PC-9 (cell line): ENCODE results near the gene ADAMTSL1. TPM values are rescaled to one million over a fixed set of nuclear protein-coding genes. Genes with fewer than 3 reads are reported as not detected.
"Not testable (repeated sequence)": the region's sequence is repeated elsewhere in the genome, so short reads cannot be mapped to it uniquely, and the experiment has no call there.

Experiments used
- BruUV-seq: library from RNA; stranded (reverse); fragments of 400-500 nt; replicated peaks from 2 replicates; lab custom pipeline; 2021; lab: Mats Ljungman, UMichigan
- CTCF ChIA-PET: fragments of 300-600 bp; sonication (Branson Sonifier 250); formaldehyde crosslinking; loops from one replicate; lab custom pipeline; 2022; ENCODE audit warnings: antibody characterized with exemption; lab: Charles Lee
- POLR2A ChIA-PET: fragments of 300-600 bp; sonication (Branson Sonifier 250); formaldehyde crosslinking; loops from one replicate; lab custom pipeline; 2022; ENCODE audit warnings: antibody characterized with exemption; ENCODE audit not compliant: unreplicated experiment; lab: Charles Lee
- DNase-seq, 2 experiments: peaks; one replicate each; pipeline versions ENCODE4 v3.0.0 to v3.0.0-alpha.2; 2015 to 2022; ENCODE audit warnings: mixed read lengths in 1 of 2
- H2AFZ ChIP-seq: fragments of 200-600 bp; sonication (generic); 2 replicates; pipeline ENCODE4 v1.8.1; 2017; ENCODE audit warnings: antibody characterized with exemption
- H3F3A ChIP-seq: fragments of 200-600 bp; sonication (generic); 2 replicates; pipeline ENCODE4 v1.8.1; 2017; ENCODE audit warnings: antibody characterized with exemption, mild to moderate bottlenecking, low read depth; ENCODE audit not compliant: insufficient read depth
- H3K27ac ChIP-seq: fragments of 200-600 bp; sonication (generic); 2 replicates; pipeline ENCODE4 v1.6.1; 2016; ENCODE audit warnings: mixed run types
- H3K27me3 ChIP-seq: fragments of 200-600 bp; sonication (generic); 2 replicates; pipeline ENCODE4 v1.6.1; 2016; ENCODE audit warnings: low read depth, mixed run types; ENCODE audit not compliant: insufficient read depth
- H3K36me3 ChIP-seq: fragments of 200-600 bp; sonication (generic); 2 replicates; pipeline ENCODE4 v1.6.1; 2016; ENCODE audit warnings: low read depth, mixed run types
- H3K4me1 ChIP-seq: fragments of 200-600 bp; sonication (generic); replicated peaks from 2 replicates; pipeline ENCODE4 v1.6.1; 2016; ENCODE audit warnings: mixed run types; ENCODE audit not compliant: insufficient read depth
- H3K4me2 ChIP-seq: fragments of 200-600 bp; sonication (generic); 2 replicates; pipeline ENCODE4 v1.6.1; 2017; ENCODE audit warnings: mixed run types
- H3K4me3 ChIP-seq: fragments of 200-600 bp; sonication (generic); 2 replicates; pipeline ENCODE4 v1.6.1; 2016; ENCODE audit warnings: mixed run types
- H3K79me2 ChIP-seq: fragments of 200-600 bp; sonication (generic); 2 replicates; pipeline ENCODE4 v1.6.1; 2017; ENCODE audit warnings: low read depth, mixed run types
- H3K9me2 ChIP-seq: fragments of 200-600 bp; sonication (generic); 2 replicates; pipeline ENCODE4 v1.8.1; 2017; ENCODE audit warnings: mild to moderate bottlenecking; ENCODE audit not compliant: insufficient read depth
- H3K9me3 ChIP-seq: fragments of 200-600 bp; sonication (generic); 2 replicates; pipeline ENCODE4 v1.8.1; 2016; ENCODE audit warnings: low read depth; ENCODE audit not compliant: insufficient read depth
- H4K20me1 ChIP-seq: fragments of 200-600 bp; sonication (generic); 2 replicates; pipeline ENCODE4 v1.8.1; 2017; ENCODE audit not compliant: insufficient read depth
- CTCF ChIP-seq: fragments of 200-600 bp; sonication (generic); conservative IDR thresholded peaks from 2 replicates; pipeline ENCODE4 v1.6.1; 2017; ENCODE audit warnings: mixed run types, antibody characterized with exemption, mild to moderate bottlenecking, moderate library complexity
- EZH2 ChIP-seq: fragments of 200-600 bp; sonication (generic); IDR thresholded peaks from 2 replicates; pipeline ENCODE4 v1.8.0; 2017; ENCODE audit warnings: antibody characterized with exemption, low read depth
- intact Hi-C: fragments of 100-400 bp; cut with micrococcal nuclease; formaldehyde crosslinking; loops from one replicate; pipeline ENCODE4 v1.10.0; 2022; ENCODE audit not compliant: unreplicated experiment
- total RNA-seq: library from RNA; stranded (reverse); gene quantifications from 2 replicates; pipeline ENCODE4 v1.2.3, GENCODE V29; 2021

ADAMTSL1 gene
- total RNA-seq, 1 experiment from 2014 or later, result not detected

GRCh38 chr9:18866121-18866831 lies 392.3 kb downstream of the ADAMTSL1 start:
- H3K9me2 ChIP-seq, result no peaks in the 10 kb centered on the region
- H2AFZ ChIP-seq, result no peak overlapping the region
- H3K79me2 ChIP-seq, result no peaks in the 10 kb centered on the region
- DNase-seq, result no peak
- no peak overlapping the region for H3K4me2 ChIP-seq
- H3K9me3 ChIP-seq, result no peaks in the 10 kb centered on the region
- TF ChIP-seq CTCF, result no peak
- H3K27me3 ChIP-seq, result no peaks in the 10 kb centered on the region; the same call in 1 of the 2 replicates
- H3F3A ChIP-seq, result no peaks in the 10 kb centered on the region
- no peak overlapping the region for H3K27ac ChIP-seq
- no TSS peak for BruUV-seq
- H3K36me3 ChIP-seq, result no peaks in the 10 kb centered on the region
- H4K20me1 ChIP-seq, result no peaks in the 10 kb centered on the region
- CTCF ChIA-PET, result no interaction called here
- POLR2A ChIA-PET, result no interaction called here
- no peaks in the 10 kb centered on the region for H3K4me1 ChIP-seq
- no peak overlapping the region for H3K4me3 ChIP-seq
- intact Hi-C loops, result no loop called here

GRCh38 chr9:18869725-18870124 lies 395.8 kb downstream of the ADAMTSL1 start:
- no peaks in the 10 kb centered on the region; the same call in 1 of the 2 replicates for H3K27me3 ChIP-seq

GRCh38 chr9:18874069-18874468 lies 400.1 kb downstream of the ADAMTSL1 start:
- Histone ChIP-seq H3K27ac (no peak overlapping the region), H3K36me3 (no peaks in the 10 kb centered on the region), H3K9me3 (no peaks in the 10 kb centered on the region), H3K4me1 (no peaks in the 10 kb centered on the region), H3K4me3 (no peak overlapping the region), H3K9me2 (no peaks in the 10 kb centered on the region), H4K20me1 (no peaks in the 10 kb centered on the region), H2AFZ (no peak overlapping the region), H3K27me3 (no peaks in the 10 kb centered on the region), H3K4me2 (no peak overlapping the region), H3F3A (no peaks in the 10 kb centered on the region), H3K79me2 (no peaks in the 10 kb centered on the region)
- intact Hi-C loops, result no loop called here
- DNase-seq, result no peak
- TF ChIP-seq CTCF (no peak), EZH2 (no peak)
- BruUV-seq, result no TSS peak
- ChIA-PET POLR2A (no interaction called here), CTCF (no interaction called here)

More at GRCh38 chr9:18869725-18870124, 395.8 kb downstream of the ADAMTSL1 start:
- intact Hi-C loops, result no loop called here
- no peak for DNase-seq
- Histone ChIP-seq H3K36me3 (no peaks in the 10 kb centered on the region), H2AFZ (no peak overlapping the region), H3K4me3 (no peak overlapping the region), H3F3A (no peaks in the 10 kb centered on the region), H3K27ac (no peak overlapping the region), H3K4me1 (no peaks in the 10 kb centered on the region), H3K4me2 (no peak overlapping the region), H3K9me3 (no peaks in the 10 kb centered on the region), H4K20me1 (no peaks in the 10 kb centered on the region), H3K79me2 (no peaks in the 10 kb centered on the region), H3K9me2 (no peaks in the 10 kb centered on the region)
- CTCF ChIA-PET, result no interaction called here
- BruUV-seq, result no TSS peak
- POLR2A ChIA-PET, result no interaction called here
- no peak for TF ChIP-seq EZH2
- TF ChIP-seq CTCF, result no peak

- H3K9me3 ChIP-seq, BruUV-seq, CTCF ChIA-PET, intact Hi-C loops, POLR2A ChIA-PET, H3K4me3 ChIP-seq, H3K79me2 ChIP-seq, DNase-seq, H3K9me2 ChIP-seq, H2AFZ ChIP-seq, H3K36me3 ChIP-seq, H3K4me2 ChIP-seq, H3K27me3 ChIP-seq, H3F3A ChIP-seq, H4K20me1 ChIP-seq, H3K4me1 ChIP-seq, H3K27ac ChIP-seq: not testable (repeated sequence)
Observed at GRCh38 chr9:18874990-18875389, 401.0 kb downstream of the ADAMTSL1 start.
